ENCODE data around the gene MAB21L1. TPM values are rescaled to one million over a fixed set of nuclear protein-coding genes. Genes with fewer than 3 reads are reported as not detected.

Gene MAB21L1
- polyA plus RNA-seq, 2 of the 4 experiments (the other 2 are of a cell fraction) = not detected

GRCh38 chr13:35470671-35471661, 5.5 kb downstream of the MAB21L1 start:
- ChIA-PET CTCF (no interaction called here), POLR2A (no interaction called here)
- WGBS (ENCODE audit: missing lambda C conversion rate) = 90% methylated on average over 51 of the region's 68 CpGs
- no peak for TF ChIP-seq GATA3 (IDR thresholded peaks at IDR 0.05; ENCODE audit: borderline replicate concordance)
- no peak for TF ChIP-seq NFE2L2 (conservative IDR thresholded peaks at IDR 0.05; ENCODE audit: low read length)
- no peak for TF ChIP-seq PHF8 (IDR thresholded peaks at IDR 0.05; ENCODE audit: borderline replicate concordance, low read depth)
- TF ChIP-seq MYC (IDR thresholded peaks at IDR 0.05; ENCODE audit: borderline replicate concordance, low read length) = no peak
- TF ChIP-seq REST (IDR thresholded peaks at IDR 0.05) = no peak
- TF ChIP-seq CBX8 (IDR thresholded peaks at IDR 0.05) = no peak
- no peak for TF ChIP-seq ZC3H11A (IDR thresholded peaks at IDR 0.05)
- no peak for TF ChIP-seq NPAS2 (CRISPR knock-in tag; IDR thresholded peaks at IDR 0.05; ENCODE audit: borderline replicate concordance)
- no peak for TF ChIP-seq HMGXB4 (CRISPR knock-in tag; IDR thresholded peaks at IDR 0.05; ENCODE audit: borderline replicate concordance)
- no peak for TF ChIP-seq CHD2 (IDR thresholded peaks at IDR 0.05; ENCODE audit: low read length, partially characterized antibody)
- no peak for TF ChIP-seq BHLHE40 (IDR thresholded peaks at IDR 0.05; ENCODE audit: low read depth, low read length)
- DNase-seq (ENCODE audit: low read depth in 1 of 2, low spot score in 1 of 2) (no peak), FAIRE-seq (no peak), ATAC-seq (no peak)
- Histone ChIP-seq H3K4me1 (no peaks in the 10 kb centered on the region), H3K9me3 (no peaks in the 10 kb centered on the region), H3K4me3 (no peak overlapping the region), H3K4me2 (no peak overlapping the region), H3K27ac (no peak overlapping the region)

GRCh38 chr13:35469806-35470525, 6.5 kb downstream of the MAB21L1 start:
- DNase-seq (ENCODE audit: low read depth in 1 of 2, low spot score in 1 of 2) = no peak
- CTCF ChIA-PET = no interaction called here
- POLR2A ChIA-PET = no interaction called here
- Histone ChIP-seq H3K27ac (no peak overlapping the region), H3K4me2 (no peak overlapping the region), H3K9me3 (no peaks in the 10 kb centered on the region), H3K4me3 (no peak overlapping the region), H3K4me1 (no peaks in the 10 kb centered on the region)
- ATAC-seq = no peak
- WGBS (ENCODE audit: missing lambda C conversion rate) = 79% methylated on average over 10 of the region's 10 CpGs
- FAIRE-seq = no peak
- TF ChIP-seq ESRRA (IDR thresholded peaks at IDR 0.05; ENCODE audit: borderline replicate concordance, low read length) (no peak), MAZ (IDR thresholded peaks at IDR 0.05; ENCODE audit: borderline replicate concordance, low read depth, low read length) (no peak), HOXB13 (CRISPR knock-in tag; IDR thresholded peaks at IDR 0.05; ENCODE audit: low read depth) (no peak), USF2 (IDR thresholded peaks at IDR 0.05) (no peak), EHF (CRISPR knock-in tag; IDR thresholded peaks at IDR 0.05) (no peak), ZSCAN20 (CRISPR knock-in tag; IDR thresholded peaks at IDR 0.05) (no peak), JUN (IDR thresholded peaks at IDR 0.05) (no peak), HMGXB4 (CRISPR knock-in tag; IDR thresholded peaks at IDR 0.05; ENCODE audit: borderline replicate concordance) (no peak), HEYL (CRISPR knock-in tag; IDR thresholded peaks at IDR 0.05) (no peak), CHD2 (IDR thresholded peaks at IDR 0.05; ENCODE audit: low read length, partially characterized antibody) (no peak), EHMT2 (IDR thresholded peaks at IDR 0.05; ENCODE audit: low read depth) (no peak), NR3C1 (IDR thresholded peaks at IDR 0.05) (no peak)
